Hepatocyte (in vitro differentiated cells): Measurements from ENCODE around the gene CTSW. TPM values are rescaled to one million over a fixed set of nuclear protein-coding genes. Genes with fewer than 3 reads are reported as not detected.
"Not testable (repeated sequence)": the region's sequence is repeated elsewhere in the genome, so short reads cannot be mapped to it uniquely, and the experiment has no call there.

ENCODE experiments used
- DNase-seq: peaks from one replicate; pipeline ENCODE4 v3.0.0-alpha.2; 2016; ENCODE audit warnings: low spot score
- H2AFZ ChIP-seq: fragments of 200-600 bp; sonication (generic); 2 replicates; pipeline ENCODE4 v1.6.0; 2016; ENCODE audit warnings: antibody characterized with exemption, mild to moderate bottlenecking
- H3K27ac ChIP-seq: fragments of 200-600 bp; sonication (generic); 2 replicates; pipeline ENCODE4 v1.5.1; 2016; ENCODE audit warnings: mild to moderate bottlenecking
- H3K27me3 ChIP-seq: fragments of 200-600 bp; sonication (generic); 2 replicates; pipeline ENCODE4 v1.6.1; 2016
- H3K36me3 ChIP-seq: fragments of 200-600 bp; sonication (generic); replicated peaks from 2 replicates; pipeline ENCODE4 v1.5.1; 2016; ENCODE audit warnings: low read depth; ENCODE audit not compliant: insufficient read depth
- H3K4me1 ChIP-seq: fragments of 200-600 bp; sonication (generic); 2 replicates; pipeline ENCODE4 v1.5.1; 2016; ENCODE audit warnings: mild to moderate bottlenecking, moderate library complexity; ENCODE audit not compliant: insufficient read depth
- H3K4me2 ChIP-seq: fragments of 200-600 bp; sonication (generic); 2 replicates; pipeline ENCODE4 v1.6.0; 2016
- H3K4me3 ChIP-seq: fragments of 200-600 bp; sonication (generic); 2 replicates; pipeline ENCODE4 v1.5.1; 2016; ENCODE audit warnings: mild to moderate bottlenecking
- H3K79me2 ChIP-seq: fragments of 200-600 bp; sonication (generic); 2 replicates; pipeline ENCODE4 v1.6.0; 2017; ENCODE audit warnings: mild to moderate bottlenecking
- H3K9me2 ChIP-seq: fragments of 200-600 bp; sonication (generic); replicated peaks from 2 replicates; pipeline ENCODE4 v1.6.0; 2017; ENCODE audit warnings: mild to moderate bottlenecking; ENCODE audit not compliant: insufficient read depth
- H3K9me3 ChIP-seq: fragments of 200-600 bp; sonication (generic); 2 replicates; pipeline ENCODE4 v1.5.1; 2016; ENCODE audit warnings: low read depth, mild to moderate bottlenecking
- H4K20me1 ChIP-seq: fragments of 200-600 bp; sonication (generic); 2 replicates; pipeline ENCODE4 v1.6.0; 2016; ENCODE audit warnings: mild to moderate bottlenecking; ENCODE audit not compliant: insufficient read depth, poor library complexity, severe bottlenecking
- CTCF ChIP-seq: fragments of 200-600 bp; sonication (generic); IDR thresholded peaks from 2 replicates; pipeline ENCODE4 v1.5.1; 2016; ENCODE audit warnings: antibody characterized with exemption, mild to moderate bottlenecking; ENCODE audit not compliant: poor library complexity
- EZH2 ChIP-seq: fragments of 200-600 bp; sonication (generic); IDR thresholded peaks from 2 replicates; pipeline ENCODE4 v1.6.1; 2016; ENCODE audit warnings: antibody characterized with exemption, mild to moderate bottlenecking, borderline replicate concordance
- EZH2phosphoT487 ChIP-seq: fragments of 200-600 bp; sonication (generic); IDR thresholded peaks from one replicate; pipeline ENCODE4 v1.6.1; 2018; ENCODE audit warnings: antibody characterized with exemption, mild to moderate bottlenecking, low read depth, moderate library complexity; ENCODE audit not compliant: unreplicated experiment, severe bottlenecking
- WGBS: methylation state at CpG from one replicate; pipeline ENCODE4 v1.1.6; 2016; ENCODE audit warnings: low lambda C conversion rate; ENCODE audit errors: missing lambda C conversion rate; 5-methylcytosine and 5-hydroxymethylcytosine counted together
- polyA plus RNA-seq: library from polyadenylated mRNA; unstranded; fragments of >200 nt; fragmentation: Nextera tagmentation; extraction: Ambion mirVana; gene quantifications from 2 replicates; pipeline ENCODE4 v1.2.1, GENCODE V29; 2016
- total RNA-seq: library from RNA; depleted of rRNA; stranded (reverse); fragments of >200 nt; gene quantifications from 2 replicates; pipeline ENCODE4 v1.2.3, GENCODE V29; 2014

Gene CTSW
- total RNA-seq = not detected in 2 replicates
- polyA plus RNA-seq = 0.15 and 0.56 TPM in 2 replicates

- Histone ChIP-seq H3K9me3 (no peaks in the 10 kb centered on the region), H3K36me3 (no peaks in the 10 kb centered on the region)
Measured at GRCh38 chr11:65879617-65880016, at the start of gene CTSW. CTSW (plus strand) TSS chr11:65879837; CDS start chr11:65879855, 18 bp downstream.

GRCh38 chr11:65832231-65832630 lies 47.4 kb upstream of the CTSW start:
- not testable (repeated sequence) for H3K4me2 ChIP-seq, H3K9me3 ChIP-seq, H3K36me3 ChIP-seq, H3K9me2 ChIP-seq, H3K27ac ChIP-seq, DNase-seq, H3K4me1 ChIP-seq, H3K4me3 ChIP-seq, H3K27me3 ChIP-seq, H2AFZ ChIP-seq, H4K20me1 ChIP-seq
- H3K79me2 ChIP-seq = peaks cover 13% of the 10 kb centered on the region

More at GRCh38 chr11:65879617-65880016, at the start of gene CTSW:
- H3K27ac ChIP-seq = no peak within 1 kb of the TSS
- no peak within 1 kb of the TSS for H3K4me2 ChIP-seq
- no peak for DNase-seq
- H3K4me1 ChIP-seq = no peaks in the 10 kb centered on the region
- H3K4me3 ChIP-seq = no peak within 1 kb of the TSS
- no peaks in the 10 kb centered on the region for H4K20me1 ChIP-seq
- H3K79me2 ChIP-seq = no peaks in the 10 kb centered on the region
- no peak within 1 kb of the TSS for H2AFZ ChIP-seq
- H3K27me3 ChIP-seq = no peaks in the 10 kb centered on the region
- H3K9me2 ChIP-seq = no peaks in the 10 kb centered on the region
- TF ChIP-seq CTCF (no peak), EZH2 (no peak), EZH2phosphoT487 (no peak)
- WGBS = 82% methylated on average over 7 of the region's 7 CpGs

- H3K4me2 ChIP-seq = peak within 1 kb of the TSS; percentile 89
- peak; percentile 97 for DNase-seq
- peaks cover 13% of the 10 kb centered on the region for H3K79me2 ChIP-seq
- H3K27ac ChIP-seq = peak within 1 kb of the TSS; percentile 19
- H2AFZ ChIP-seq = peak within 1 kb of the TSS; percentile 77
- H3K4me3 ChIP-seq = peak within 1 kb of the TSS; percentile 45
- H3K36me3 ChIP-seq = no peaks in the 10 kb centered on the region
- H3K9me2 ChIP-seq = no peaks in the 10 kb centered on the region
- WGBS = 3% methylated on average over 45 of the region's 63 CpGs
- H4K20me1 ChIP-seq = no peaks in the 10 kb centered on the region
- H3K4me1 ChIP-seq = peaks cover 6% of the 10 kb centered on the region
- H3K9me3 ChIP-seq = no peaks in the 10 kb centered on the region
- TF ChIP-seq EZH2 (no peak), CTCF (no peak), EZH2phosphoT487 (no peak)
- no peaks in the 10 kb centered on the region for H3K27me3 ChIP-seq
Measured at GRCh38 chr11:65833297-65834030, 46.2 kb upstream of the CTSW start, which contains the start of gene SNX32. SNX32 (plus strand) TSS chr11:65833963; CDS start chr11:65834066, 103 bp downstream.

GRCh38 chr11:65834202-65834601 lies 45.4 kb upstream of the CTSW start:
- H4K20me1 ChIP-seq = no peaks in the 10 kb centered on the region
- no peak for DNase-seq
- 65% methylated on average over 6 of the region's 6 CpGs for WGBS
- H3K27me3 ChIP-seq = no peaks in the 10 kb centered on the region
- H3K4me1 ChIP-seq = peaks cover 6% of the 10 kb centered on the region
- H2AFZ ChIP-seq = peak overlapping the region; percentile 67
- peak overlapping the region; percentile 89 for H3K4me2 ChIP-seq
- no peaks in the 10 kb centered on the region for H3K9me2 ChIP-seq
- H3K4me3 ChIP-seq = peak overlapping the region; percentile 45
- H3K27ac ChIP-seq = no peak overlapping the region
- TF ChIP-seq EZH2 (no peak), CTCF (no peak), EZH2phosphoT487 (no peak)
- no peaks in the 10 kb centered on the region for H3K9me3 ChIP-seq
- H3K36me3 ChIP-seq = no peaks in the 10 kb centered on the region
- peaks cover 13% of the 10 kb centered on the region for H3K79me2 ChIP-seq
